SIG-M5 (cell line): Measurements from ENCODE around the gene DNAJC15.

ENCODE experiments used
- DNase-seq: peaks from one replicate; lab custom pipeline; 2025; lab: John Stamatoyannopoulos, UW

Gene DNAJC15

GRCh38 chr13:43154839-43155238, 131.5 kb downstream of the DNAJC15 start:
- DNase-seq, result no peak

GRCh38 chr13:43156916-43157315, 133.5 kb downstream of the DNAJC15 start:
- DNase-seq, result no peak

GRCh38 chr13:43157796-43158195, 134.4 kb downstream of the DNAJC15 start:
- DNase-seq, result no peak

DNA sequence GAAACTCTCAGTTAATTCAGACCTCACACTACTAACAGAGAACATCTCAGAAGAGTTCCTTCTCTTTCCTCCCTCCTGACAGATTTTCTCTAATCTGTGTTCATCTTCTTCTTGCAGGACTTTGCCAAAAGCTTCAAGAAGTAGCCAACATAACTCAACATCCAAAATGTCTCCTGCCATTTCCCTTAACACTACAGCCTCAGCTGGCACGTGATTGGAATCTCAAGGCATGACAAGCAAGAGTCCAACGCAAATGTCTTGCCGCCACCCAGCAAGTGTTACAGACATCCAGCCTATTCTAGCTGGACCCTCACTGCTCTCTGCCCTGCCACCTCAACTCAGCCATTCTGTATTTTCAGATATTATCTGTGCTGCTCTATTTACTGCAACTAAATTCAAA, 135.1 kb downstream of the DNAJC15 start:
- DNase-seq, result no peak

- DNase-seq, result no peak
Observed at GRCh38 chr13:43159026-43159461, 135.7 kb downstream of the DNAJC15 start.
